KMS-11 (cell line): ENCODE measurements around the gene COX14.

ENCODE experiments used
- H2AFZ ChIP-seq: fragments of 200-600 bp; sonication (generic); 2 replicates; pipeline ENCODE4 v1.6.1; 2016; ENCODE audit warnings: antibody characterized with exemption, mixed run types, low read depth
- H3K27ac ChIP-seq: fragments of 200-600 bp; sonication (generic); 2 replicates; pipeline ENCODE4 v1.6.1; 2016; ENCODE audit warnings: mild to moderate bottlenecking, mixed run types
- H3K27me3 ChIP-seq: fragments of 200-600 bp; sonication (generic); 2 replicates; pipeline ENCODE4 v1.6.1; 2017; ENCODE audit warnings: mild to moderate bottlenecking, low read depth, mixed run types, moderate library complexity; ENCODE audit not compliant: insufficient read depth
- H3K36me3 ChIP-seq: fragments of 200-600 bp; sonication (generic); 2 replicates; pipeline ENCODE4 v1.6.1; 2017; ENCODE audit warnings: mild to moderate bottlenecking, mixed run types; ENCODE audit not compliant: insufficient read depth
- H3K4me1 ChIP-seq: fragments of 200-600 bp; sonication (generic); 2 replicates; pipeline ENCODE4 v1.6.1; 2016; ENCODE audit warnings: mild to moderate bottlenecking, low read depth, mixed run types; ENCODE audit not compliant: poor library complexity, severe bottlenecking
- H3K4me2 ChIP-seq: fragments of 200-600 bp; sonication (generic); 2 replicates; pipeline ENCODE4 v1.7.0; 2016; ENCODE audit warnings: mild to moderate bottlenecking, mixed run types
- H3K4me3 ChIP-seq: fragments of 200-600 bp; sonication (generic); IDR thresholded peaks from 2 replicates; pipeline ENCODE4 v1.6.1; 2017; ENCODE audit warnings: low read depth, low read length, mixed read lengths; ENCODE audit not compliant: insufficient read depth
- H3K79me2 ChIP-seq: fragments of 200-600 bp; sonication (generic); 2 replicates; pipeline ENCODE4 v1.6.1; 2016; ENCODE audit warnings: low read depth, mixed run types; ENCODE audit not compliant: insufficient read depth
- H3K9ac ChIP-seq: fragments of 200-600 bp; sonication (generic); 2 replicates; pipeline ENCODE4 v1.6.1; 2016; ENCODE audit warnings: mild to moderate bottlenecking, mixed run types
- H4K20me1 ChIP-seq: fragments of 200-600 bp; sonication (generic); 2 replicates; pipeline ENCODE4 v1.6.1; 2016; ENCODE audit warnings: mild to moderate bottlenecking, mixed run types; ENCODE audit not compliant: insufficient read depth
- TF ChIP-seq, protein P1 (sequence below): fragments of 200-600 bp; sonication (generic); conservative IDR thresholded peaks from 2 replicates; pipeline ENCODE4 v1.6.1; 2017; ENCODE audit warnings: low read depth, mild to moderate bottlenecking, antibody characterized with exemption, low read length, moderate library complexity, mixed read lengths

The COX14 gene

DNA sequence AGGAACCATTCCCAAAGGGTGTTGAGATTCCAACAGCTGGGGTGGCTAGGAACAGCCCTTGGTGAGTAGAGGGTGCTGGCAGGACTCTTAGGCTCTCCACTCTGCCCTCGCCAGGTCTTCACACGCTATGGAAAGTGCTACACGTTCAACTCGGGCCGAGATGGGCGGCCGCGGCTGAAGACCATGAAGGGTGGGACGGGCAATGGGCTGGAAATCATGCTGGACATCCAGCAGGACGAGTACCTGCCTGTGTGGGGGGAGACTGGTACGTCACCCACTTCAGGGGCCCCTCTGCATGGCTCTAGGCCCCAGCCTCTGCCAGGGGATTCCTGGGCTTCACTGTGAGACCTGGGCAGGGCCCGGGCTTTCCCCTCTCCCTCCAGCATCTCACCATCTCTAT is 34.9 kb upstream of the COX14 start:
- H3K27me3 ChIP-seq, result no peaks in the 10 kb centered on the region; the same call in 1 of the 2 replicates
- no peak overlapping the region for H3K4me2 ChIP-seq
- no peak overlapping the region for H3K4me3 ChIP-seq
- no peaks in the 10 kb centered on the region for H3K36me3 ChIP-seq
- no peaks in the 10 kb centered on the region for H4K20me1 ChIP-seq
- peaks cover 7% of the 10 kb centered on the region for H3K4me1 ChIP-seq
- no peak overlapping the region for H3K9ac ChIP-seq
- TF ChIP-seq, protein P1, sequence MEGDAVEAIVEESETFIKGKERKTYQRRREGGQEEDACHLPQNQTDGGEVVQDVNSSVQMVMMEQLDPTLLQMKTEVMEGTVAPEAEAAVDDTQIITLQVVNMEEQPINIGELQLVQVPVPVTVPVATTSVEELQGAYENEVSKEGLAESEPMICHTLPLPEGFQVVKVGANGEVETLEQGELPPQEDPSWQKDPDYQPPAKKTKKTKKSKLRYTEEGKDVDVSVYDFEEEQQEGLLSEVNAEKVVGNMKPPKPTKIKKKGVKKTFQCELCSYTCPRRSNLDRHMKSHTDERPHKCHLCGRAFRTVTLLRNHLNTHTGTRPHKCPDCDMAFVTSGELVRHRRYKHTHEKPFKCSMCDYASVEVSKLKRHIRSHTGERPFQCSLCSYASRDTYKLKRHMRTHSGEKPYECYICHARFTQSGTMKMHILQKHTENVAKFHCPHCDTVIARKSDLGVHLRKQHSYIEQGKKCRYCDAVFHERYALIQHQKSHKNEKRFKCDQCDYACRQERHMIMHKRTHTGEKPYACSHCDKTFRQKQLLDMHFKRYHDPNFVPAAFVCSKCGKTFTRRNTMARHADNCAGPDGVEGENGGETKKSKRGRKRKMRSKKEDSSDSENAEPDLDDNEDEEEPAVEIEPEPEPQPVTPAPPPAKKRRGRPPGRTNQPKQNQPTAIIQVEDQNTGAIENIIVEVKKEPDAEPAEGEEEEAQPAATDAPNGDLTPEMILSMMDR, result no peak
- no peaks in the 10 kb centered on the region for H3K79me2 ChIP-seq
- H2AFZ ChIP-seq, result no peak overlapping the region
- no peak overlapping the region for H3K27ac ChIP-seq

DNA sequence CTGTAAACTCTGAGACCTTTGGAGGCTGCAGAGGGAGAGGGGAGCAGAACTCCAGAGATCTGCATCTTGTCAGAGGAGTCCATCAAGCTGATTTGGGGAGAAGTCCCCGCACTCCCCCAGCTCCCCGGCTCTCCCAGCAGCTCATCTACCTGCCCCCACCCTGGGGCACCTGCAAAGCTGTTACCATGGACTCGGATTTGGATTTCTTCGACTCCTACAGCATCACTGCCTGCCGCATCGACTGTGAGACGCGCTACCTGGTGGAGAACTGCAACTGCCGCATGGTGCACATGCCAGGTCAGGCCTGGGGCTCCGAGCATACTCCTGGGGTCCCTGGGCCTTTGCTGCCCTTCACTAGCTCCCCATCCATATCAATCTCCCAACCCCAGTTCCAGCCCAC is 33.8 kb upstream of the COX14 start:
- H2AFZ ChIP-seq, result no peak overlapping the region
- peaks cover 4% of the 10 kb centered on the region for H3K4me1 ChIP-seq
- H3K36me3 ChIP-seq, result no peaks in the 10 kb centered on the region
- no peaks in the 10 kb centered on the region; the same call in 1 of the 2 replicates for H3K27me3 ChIP-seq
- H3K4me3 ChIP-seq, result no peak overlapping the region
- H3K79me2 ChIP-seq, result no peaks in the 10 kb centered on the region
- H3K27ac ChIP-seq, result no peak overlapping the region
- H3K9ac ChIP-seq, result no peak overlapping the region
- TF ChIP-seq, protein P1, result no peak
- no peak overlapping the region for H3K4me2 ChIP-seq
- no peaks in the 10 kb centered on the region for H4K20me1 ChIP-seq

DNA sequence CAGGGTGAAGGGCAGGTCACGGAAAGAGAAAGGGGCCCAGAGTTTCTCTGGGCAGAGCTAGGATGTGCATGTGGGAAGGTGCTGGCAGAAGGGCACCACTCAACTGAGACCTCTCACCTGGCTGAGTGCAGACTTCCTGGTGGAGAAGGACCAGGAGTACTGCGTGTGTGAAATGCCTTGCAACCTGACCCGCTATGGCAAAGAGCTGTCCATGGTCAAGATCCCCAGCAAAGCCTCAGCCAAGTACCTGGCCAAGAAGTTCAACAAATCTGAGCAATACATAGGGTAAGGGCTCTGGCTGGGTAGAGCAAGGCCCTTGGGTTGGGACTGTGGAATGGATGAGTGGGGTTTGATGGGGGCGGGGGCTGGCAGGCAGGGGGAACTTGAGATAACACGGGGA is 32.3 kb upstream of the COX14 start:
- peaks cover 9% of the 10 kb centered on the region for H3K4me1 ChIP-seq
- TF ChIP-seq, protein P1, result no peak
- H3K9ac ChIP-seq, result no peak overlapping the region
- H3K27ac ChIP-seq, result no peak overlapping the region
- no peaks in the 10 kb centered on the region; the same call in 1 of the 2 replicates for H3K79me2 ChIP-seq
- no peaks in the 10 kb centered on the region; the same call in 1 of the 2 replicates for H3K27me3 ChIP-seq
- H3K36me3 ChIP-seq, result no peaks in the 10 kb centered on the region
- H2AFZ ChIP-seq, result no peak overlapping the region
- no peak overlapping the region for H3K4me2 ChIP-seq
- H3K4me3 ChIP-seq, result no peak overlapping the region
- no peaks in the 10 kb centered on the region for H4K20me1 ChIP-seq

DNA sequence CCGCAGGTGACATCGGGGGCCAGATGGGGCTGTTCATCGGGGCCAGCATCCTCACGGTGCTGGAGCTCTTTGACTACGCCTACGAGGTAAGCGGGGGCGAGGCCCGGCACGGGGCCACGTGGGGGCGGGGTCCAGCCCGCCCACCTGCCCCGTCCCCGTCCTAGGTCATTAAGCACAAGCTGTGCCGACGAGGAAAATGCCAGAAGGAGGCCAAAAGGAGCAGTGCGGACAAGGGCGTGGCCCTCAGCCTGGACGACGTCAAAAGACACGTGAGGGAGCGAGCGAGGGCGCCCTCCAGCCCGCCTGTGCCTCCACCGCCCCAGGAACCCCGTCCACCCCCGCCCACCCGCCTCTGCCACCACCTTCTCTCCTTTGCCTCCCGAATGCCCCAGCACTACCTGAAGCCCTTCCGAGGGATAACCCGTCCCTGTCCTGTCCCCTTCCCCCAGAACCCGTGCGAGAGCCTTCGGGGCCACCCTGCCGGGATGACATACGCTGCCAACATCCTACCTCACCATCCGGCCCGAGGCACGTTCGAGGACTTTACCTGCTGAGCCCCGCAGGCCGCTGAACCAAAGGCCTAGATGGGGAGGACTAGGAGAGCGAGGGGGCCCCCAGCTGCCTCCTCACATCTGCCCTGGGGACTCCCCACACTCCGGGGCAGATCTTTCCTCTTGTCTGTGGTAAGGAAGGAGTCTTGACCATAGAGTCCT is 30.8 kb upstream of the COX14 start:
- Histone ChIP-seq H3K4me2 (no peak overlapping the region), H2AFZ (no peak overlapping the region)

More for the DNA sequence above, 30.8 kb upstream of the COX14 start:
- Histone ChIP-seq H3K27me3 (no peaks in the 10 kb centered on the region; the same call in 1 of the 2 replicates), H3K4me3 (no peak overlapping the region), H3K36me3 (no peaks in the 10 kb centered on the region), H3K4me1 (peaks cover 10% of the 10 kb centered on the region), H3K27ac (no peak overlapping the region), H3K9ac (no peak overlapping the region), H3K79me2 (no peaks in the 10 kb centered on the region; the same call in 1 of the 2 replicates), H4K20me1 (no peaks in the 10 kb centered on the region)
- TF ChIP-seq, protein P1, result no peak
